Thymus (tissue), 11 donors: ENCODE results near the gene TPST1. TPM values are rescaled to one million over a fixed set of nuclear protein-coding genes. Genes with fewer than 3 reads are reported as not detected.
"Not testable (repeated sequence)": the region's sequence is repeated elsewhere in the genome, so short reads cannot be mapped to it uniquely, and the experiment has no call there.

ENCODE experiments used
- DNase-seq, 9 donors: peaks; one replicate each; pipeline ENCODE4 v3.0.0-alpha.2; 2013; ENCODE audit warnings: low spot score in 9 of 9, low read depth in 6 of 9, missing footprints in 1 of 9
- H3K27ac ChIP-seq, 2 donors: one replicate each; pipeline ENCODE4 v1.5.1; 2013; ENCODE audit warnings: control low read depth in 1 of 2, low read depth in 1 of 2, low read length in 1 of 2, mild to moderate bottlenecking in 1 of 2, moderate library complexity in 1 of 2
- H3K27me3 ChIP-seq, 2 donors: one replicate each; pipeline ENCODE4 v1.5.1; 2013; ENCODE audit warnings: low read length in 1 of 2; ENCODE audit not compliant: control insufficient read depth in 2 of 2, insufficient read depth in 1 of 2
- H3K36me3 ChIP-seq, 2 donors: one replicate each; pipeline ENCODE4 v1.5.1; 2013; ENCODE audit warnings: low read length in 1 of 2, mild to moderate bottlenecking in 1 of 2, moderate library complexity in 1 of 2; ENCODE audit not compliant: control insufficient read depth in 2 of 2, insufficient read depth in 2 of 2
- H3K4me1 ChIP-seq, 2 donors: one replicate each; pipeline ENCODE4 v1.5.1; 2013; ENCODE audit warnings: low read length in 2 of 2; ENCODE audit not compliant: control insufficient read depth in 2 of 2, insufficient read depth in 2 of 2
- H3K4me3 ChIP-seq, 2 donors: one replicate each; pipeline ENCODE4 v1.5.1; 2013; ENCODE audit warnings: low read length in 2 of 2, control low read depth in 1 of 2, mild to moderate bottlenecking in 1 of 2
- H3K9me3 ChIP-seq, 2 donors: one replicate each; pipeline ENCODE4 v1.5.1; 2013; ENCODE audit warnings: low read length in 1 of 2, mild to moderate bottlenecking in 1 of 2; ENCODE audit not compliant: control insufficient read depth in 2 of 2, insufficient read depth in 1 of 2
- WGBS: extraction: QIAGEN DNeasy Blood & Tissue Kit; methylation state at CpG from one replicate; pipeline ENCODE4 v1.1.7; 2013; 5-methylcytosine and 5-hydroxymethylcytosine counted together
- polyA plus RNA-seq: library from polyadenylated mRNA; stranded (reverse); fragments of 200-250 nt; gene quantifications from one replicate; pipeline ENCODE4 v1.2.3, GENCODE V29; 2013
- total RNA-seq: library from RNA; stranded (reverse); fragments of 120-200 nt; gene quantifications from one replicate; pipeline ENCODE4 v1.2.4, GENCODE V29; 2013
- donor health status: healthy.

TPST1 gene
- total and polyA plus RNA-seq, 2 donors = 4.7 to 5.8 TPM

DNA sequence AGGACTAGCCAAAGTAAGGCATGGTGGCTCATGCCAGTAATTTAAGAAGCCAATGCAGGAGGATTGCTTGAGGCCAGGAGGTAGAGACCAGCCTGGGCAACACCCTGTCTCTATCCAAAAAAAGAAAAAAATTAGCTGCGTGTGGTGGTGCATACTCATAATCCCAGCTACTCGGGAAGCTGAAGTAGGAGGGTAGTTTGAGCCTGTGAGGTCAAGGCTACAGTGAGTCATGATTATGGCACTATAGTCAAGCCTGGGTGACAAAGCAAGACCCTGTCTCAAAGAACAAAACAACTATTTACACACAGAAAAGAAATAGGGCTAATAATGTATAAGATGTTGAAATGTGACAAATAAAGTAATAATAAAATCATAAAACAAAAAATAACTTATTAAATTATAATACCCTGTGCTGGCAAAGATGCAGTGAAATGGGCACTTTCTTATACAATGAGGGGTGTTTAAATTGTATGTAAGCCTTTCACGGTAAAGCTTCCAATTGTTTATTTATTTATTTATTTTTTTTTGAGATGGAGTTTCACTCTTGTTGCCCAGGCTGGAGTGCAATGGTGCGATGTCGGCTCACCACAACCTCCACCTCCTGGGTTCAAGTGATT is 175.2 kb downstream of the TPST1 start:
- Histone ChIP-seq H3K4me3 (no peak overlapping the region), H3K27ac (no peak overlapping the region), H3K9me3 (no peaks in the 10 kb centered on the region), H3K36me3 (no peaks in the 10 kb centered on the region), H3K27me3 (no peaks in the 10 kb centered on the region), H3K4me1 (no peaks in the 10 kb centered on the region)
- no peak for DNase-seq
- 97% methylated on average over 4 of the region's 5 CpGs for WGBS

DNA sequence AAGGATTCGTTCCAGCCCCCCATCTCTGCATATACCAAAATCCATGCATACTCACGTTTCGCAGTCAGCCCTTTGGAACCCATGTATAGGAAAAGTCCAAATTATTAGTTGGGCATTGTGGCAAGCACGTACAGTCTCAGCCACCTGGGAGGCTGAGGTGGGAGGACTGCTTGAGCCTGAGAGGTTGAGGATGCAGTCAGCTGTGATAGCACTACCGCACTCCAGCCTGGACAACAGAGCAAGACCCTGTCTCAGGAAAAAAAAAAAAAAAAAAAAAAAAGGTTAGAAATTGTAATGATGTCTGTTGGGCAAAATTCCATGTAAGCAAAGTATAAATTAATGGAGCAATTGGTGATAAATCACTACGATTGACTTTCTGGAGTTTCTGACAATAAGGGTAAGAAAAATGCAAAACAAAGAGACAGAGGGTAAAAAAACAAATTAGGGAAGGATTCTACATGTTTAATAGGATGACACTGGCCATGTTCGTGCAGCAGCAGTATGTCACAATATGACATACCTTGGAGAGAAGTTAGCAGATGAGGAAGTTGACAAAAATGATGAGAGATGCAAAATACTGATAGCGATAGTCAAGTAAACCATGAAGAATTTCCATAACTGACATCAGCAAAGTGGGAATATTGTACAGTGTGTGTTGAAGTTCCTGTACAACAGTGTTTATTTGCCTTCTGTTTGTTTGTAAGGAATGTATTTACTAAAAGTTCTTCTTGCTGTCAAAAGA is 177.2 kb downstream of the TPST1 start:
- H3K4me3 ChIP-seq, H3K27me3 ChIP-seq, H3K36me3 ChIP-seq, H3K4me1 ChIP-seq, H3K27ac ChIP-seq, DNase-seq, H3K9me3 ChIP-seq: not testable (repeated sequence)
- WGBS = 91% methylated on average over 8 of the region's 8 CpGs

DNA sequence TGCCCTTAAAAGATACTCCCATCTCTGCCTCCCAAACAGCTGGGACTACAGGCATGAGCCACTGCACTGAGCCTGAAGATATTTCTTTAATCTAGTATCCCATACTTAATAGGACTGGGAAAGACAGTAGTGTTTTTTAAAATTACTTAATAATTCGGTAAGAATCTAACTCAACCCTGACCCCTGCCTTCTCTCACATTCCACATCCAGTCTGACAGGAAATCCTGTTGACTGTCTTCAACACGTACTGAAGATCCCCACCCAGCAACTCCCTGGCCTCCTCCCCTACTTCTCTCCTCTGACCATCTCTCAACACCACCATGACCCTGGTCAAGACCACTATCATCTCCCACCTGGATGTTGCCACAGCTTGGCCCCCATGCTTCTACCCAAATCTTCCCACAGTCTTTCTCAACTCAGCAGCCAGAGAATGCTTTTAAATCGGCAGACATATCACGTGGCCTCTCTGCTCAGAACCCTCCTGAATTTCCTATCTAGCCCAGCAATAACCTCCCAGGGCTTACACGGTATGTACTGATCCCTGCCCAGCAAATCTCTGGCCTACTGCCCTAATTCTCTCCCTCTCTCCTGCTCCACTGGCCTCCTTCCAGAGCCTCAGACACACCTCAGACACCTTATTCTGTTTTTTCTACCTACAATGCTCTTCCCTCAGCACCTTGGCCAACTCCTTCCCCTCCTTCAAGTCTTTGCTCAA is 180.2 kb downstream of the TPST1 start:
- H3K27ac ChIP-seq, H3K27me3 ChIP-seq, H3K9me3 ChIP-seq, DNase-seq, H3K4me1 ChIP-seq, H3K36me3 ChIP-seq, H3K4me3 ChIP-seq: not testable (repeated sequence)
- 84% methylated on average over 5 of the region's 5 CpGs for WGBS

DNA sequence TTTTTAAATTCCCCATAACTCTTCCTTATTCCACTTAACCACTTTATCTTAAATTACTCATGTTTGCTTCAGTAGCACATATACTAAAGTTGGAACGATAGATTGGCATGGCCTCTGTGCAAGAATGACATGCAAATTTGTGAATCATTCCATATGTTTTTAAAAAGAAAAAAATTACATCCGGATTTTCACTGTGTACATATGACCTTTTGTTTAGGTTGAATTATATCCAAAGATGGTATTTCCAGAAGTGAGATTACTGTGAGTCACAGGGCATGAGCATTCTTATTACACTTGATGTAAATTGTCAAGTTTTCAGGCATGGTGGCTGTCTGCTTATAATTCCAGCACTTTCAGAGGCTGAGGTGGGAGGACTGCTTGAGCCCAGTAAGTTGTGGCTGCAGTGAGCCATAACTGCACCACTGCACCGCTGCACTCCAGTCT is 190.0 kb downstream of the TPST1 start:
- WGBS = 94% methylated on average over 3 of the region's 3 CpGs
- not testable (repeated sequence) for H3K27ac ChIP-seq, H3K36me3 ChIP-seq

DNA sequence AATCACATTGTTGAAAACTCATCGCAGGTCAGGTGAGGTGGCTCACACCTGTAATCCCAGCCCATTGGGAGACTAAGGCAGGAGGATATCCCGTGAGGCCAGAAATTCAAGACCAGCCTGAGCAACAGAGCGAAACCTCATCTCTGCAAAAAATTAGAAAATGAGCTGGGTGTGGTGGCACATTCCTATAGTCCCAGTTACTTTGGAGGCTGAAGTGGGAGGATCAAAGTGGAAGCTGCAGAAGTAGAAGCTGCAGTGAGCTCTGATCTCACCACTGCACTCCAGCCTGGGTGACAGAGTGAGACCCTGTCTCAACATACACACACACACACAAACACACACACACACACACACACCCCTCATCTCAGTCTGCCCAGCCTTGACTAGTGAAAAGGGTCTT is 190.9 kb downstream of the TPST1 start:
- not testable (repeated sequence) for H3K4me3 ChIP-seq, H3K9me3 ChIP-seq, H3K27ac ChIP-seq

More for the DNA sequence above, 190.0 kb downstream of the TPST1 start:
- not testable (repeated sequence) for H3K9me3 ChIP-seq, H3K27me3 ChIP-seq, H3K4me3 ChIP-seq, H3K4me1 ChIP-seq, DNase-seq

DNA sequence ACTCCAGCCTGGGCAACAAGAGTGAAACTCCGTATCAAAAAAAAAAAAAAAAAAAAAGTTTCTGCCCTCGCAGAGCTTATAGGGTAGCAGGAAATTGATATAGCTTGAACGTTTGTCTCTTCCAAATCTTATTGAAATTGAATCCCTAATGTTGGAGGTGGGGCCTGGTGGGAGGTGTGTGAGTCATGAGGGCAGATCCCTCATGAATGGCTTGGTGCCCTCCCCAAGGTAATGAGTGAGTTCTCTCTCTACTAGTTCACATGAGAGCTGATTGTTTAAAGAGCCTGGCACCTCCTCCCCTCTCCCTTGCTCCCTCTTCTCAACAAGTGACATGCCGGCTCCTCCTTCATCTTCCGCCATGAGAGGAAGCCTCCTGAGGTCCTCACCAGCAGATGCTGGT is 193.7 kb downstream of the TPST1 start:
- H3K36me3 ChIP-seq, H3K4me1 ChIP-seq: not testable (repeated sequence)
- WGBS = 94% methylated on average over 5 of the region's 5 CpGs

More for the DNA sequence above, 190.9 kb downstream of the TPST1 start:
- DNase-seq, H3K4me1 ChIP-seq, H3K36me3 ChIP-seq, H3K27me3 ChIP-seq: not testable (repeated sequence)
- 98% methylated on average over 3 of the region's 3 CpGs for WGBS

DNA sequence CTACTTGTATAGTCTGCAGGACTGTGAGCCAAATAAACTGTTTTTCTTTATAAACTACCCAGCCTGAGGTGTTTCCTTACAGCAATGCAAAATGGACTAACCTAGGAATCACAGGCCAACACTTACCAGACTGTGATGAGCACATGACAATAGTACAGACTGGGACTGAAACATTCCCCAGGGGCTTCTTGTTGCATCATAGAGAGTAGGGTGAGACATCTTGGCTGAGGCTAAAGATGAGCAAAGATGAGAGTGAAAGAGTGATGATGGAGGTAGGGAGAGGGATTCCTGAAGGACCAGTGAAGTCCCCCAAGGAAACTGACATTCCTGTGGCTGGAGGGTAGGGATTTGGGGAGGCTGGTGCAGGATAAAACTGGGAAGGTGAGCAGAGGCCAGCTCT is 194.4 kb downstream of the TPST1 start:
- H3K36me3 ChIP-seq = peaks cover 0 to 2% of the 10 kb centered on the region in 2 donors

More for the DNA sequence above, 193.7 kb downstream of the TPST1 start:
- H3K4me3 ChIP-seq, H3K27ac ChIP-seq, DNase-seq, H3K27me3 ChIP-seq, H3K9me3 ChIP-seq: not testable (repeated sequence)

DNA sequence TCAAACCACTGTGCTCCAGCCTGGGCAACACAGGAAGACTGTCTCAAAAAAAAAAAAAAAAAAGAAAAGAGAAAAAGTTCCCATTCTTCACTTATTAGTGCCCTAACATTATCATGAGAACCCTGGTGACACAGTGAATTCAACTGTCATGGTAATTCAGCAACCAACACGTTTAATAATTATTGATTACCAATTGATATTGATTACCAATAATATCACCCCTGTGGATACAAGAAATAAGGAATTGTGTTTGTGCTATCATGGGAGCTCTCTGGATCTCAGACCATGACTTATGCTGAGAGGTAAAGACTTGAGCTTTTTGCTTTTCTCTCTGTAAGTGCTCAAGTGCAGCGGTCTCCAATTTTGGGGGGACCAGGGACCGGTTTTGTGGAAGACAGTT is 195.3 kb downstream of the TPST1 start:
- WGBS = 98% methylated on average over 3 of the region's 3 CpGs
- H3K9me3 ChIP-seq = no peaks in the 10 kb centered on the region
- no peaks in the 10 kb centered on the region for H3K4me1 ChIP-seq
- no peak overlapping the region for H3K27ac ChIP-seq
- peaks cover 0 to 2% of the 10 kb centered on the region in 2 donors for H3K36me3 ChIP-seq
- no peaks in the 10 kb centered on the region for H3K27me3 ChIP-seq
- H3K4me3 ChIP-seq = no peak overlapping the region
- no peak for DNase-seq

More for the DNA sequence above, 194.4 kb downstream of the TPST1 start:
- no peaks in the 10 kb centered on the region for H3K9me3 ChIP-seq
- DNase-seq = no peak
- no peak overlapping the region for H3K27ac ChIP-seq
- no peak overlapping the region for H3K4me3 ChIP-seq
- no peaks in the 10 kb centered on the region for H3K4me1 ChIP-seq
- no peaks in the 10 kb centered on the region for H3K27me3 ChIP-seq

DNA sequence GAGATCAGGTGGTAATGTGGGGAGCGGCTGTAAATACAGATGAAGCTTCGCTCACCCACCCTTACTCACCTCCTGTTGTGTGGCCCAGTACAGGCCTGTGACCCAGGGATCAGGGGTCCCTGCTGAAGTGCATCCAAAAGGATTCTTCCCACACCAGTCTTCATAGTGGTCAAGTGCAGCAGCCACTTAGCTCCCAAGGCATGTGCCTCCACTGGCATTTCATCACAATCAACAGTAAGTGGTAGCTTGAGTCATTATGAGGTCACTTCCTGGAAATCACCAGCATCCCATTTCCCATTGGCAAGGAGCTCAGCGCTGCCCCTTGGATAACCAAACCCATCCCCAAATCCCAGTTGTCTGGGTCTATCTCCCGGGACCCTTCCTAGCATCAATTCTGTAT is 196.0 kb downstream of the TPST1 start:
- 99% methylated on average over 4 of the region's 4 CpGs for WGBS
- H3K27me3 ChIP-seq, H3K4me3 ChIP-seq, H3K4me1 ChIP-seq, H3K27ac ChIP-seq, DNase-seq, H3K9me3 ChIP-seq, H3K36me3 ChIP-seq: not testable (repeated sequence)
